Loucy (cell line): Measurements from ENCODE around the gene CASK.

Experiments
- CTCF ChIP-seq: fragments of 200-600 bp; sonication (generic); conservative IDR thresholded peaks from 2 replicates; pipeline ENCODE4 v1.5.1; 2014; ENCODE audit warnings: mild to moderate bottlenecking, antibody characterized with exemption, low read length
- EZH2phosphoT487 ChIP-seq: fragments of 200-600 bp; IDR thresholded peaks from 2 replicates; pipeline ENCODE4 v1.6.1; 2018; ENCODE audit warnings: antibody characterized with exemption, mild to moderate bottlenecking, moderate library complexity, borderline replicate concordance

DNA sequence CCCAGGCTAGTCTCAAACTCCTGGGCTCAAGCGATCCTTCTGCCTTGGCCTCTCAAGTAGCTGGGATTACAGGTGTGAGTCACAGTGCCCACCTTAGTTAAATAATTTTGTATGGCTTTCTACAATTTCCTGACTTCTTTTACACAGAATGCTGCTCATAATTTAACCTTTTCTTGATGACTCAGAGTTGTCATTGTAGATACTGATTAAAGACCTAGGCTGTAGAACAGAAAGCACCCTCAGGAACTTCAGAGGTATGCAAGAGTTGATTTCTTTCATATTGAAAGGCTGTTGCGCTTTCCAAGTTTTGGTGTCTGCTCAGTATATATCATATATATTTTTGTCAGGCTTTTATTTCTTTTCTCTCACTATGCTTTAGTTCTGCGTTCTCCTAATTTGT, 255.7 kb downstream of the CASK start:
- TF ChIP-seq CTCF: no peak
- TF ChIP-seq EZH2phosphoT487: no peak
